Astrocyte (in vitro differentiated cells and primary cell): ENCODE results near the gene PLP1.

Experiments used
- CTCF ChIP-seq: IDR thresholded peaks from 2 replicates; pipeline ENCODE4 v1.5.1; 2011; ENCODE audit warnings: low read depth, mild to moderate bottlenecking, inconsistent platforms, low read length, moderate library complexity; ENCODE audit not compliant: insufficient read depth
- EZH2 ChIP-seq: IDR thresholded peaks from 2 replicates; pipeline ENCODE4 v1.6.1; 2012; ENCODE audit warnings: mild to moderate bottlenecking, low read length, inconsistent platforms; ENCODE audit not compliant: insufficient read depth

- TF ChIP-seq CTCF (no peak), EZH2 (no peak)
These were observed 17.5 kb downstream of the PLP1 start for GRCh38 chrX:103794119-103794518.
